Pancreas (tissue), 10 donors: Measurements from ENCODE around the gene RNF212. TPM values are rescaled to one million over a fixed set of nuclear protein-coding genes. Genes with fewer than 3 reads are reported as not detected.

Experiments
- ATAC-seq, 4 donors: fragments of 200-7000 bp; cut with Tn5 transposase; one replicate each; pipeline versions ENCODE4 v1.8.0 to v1.9.1; 2020; ENCODE audit warnings: mild to moderate bottlenecking in 4 of 4, moderate library complexity in 4 of 4
- DNase-seq, 6 donors: peaks; one replicate each; pipeline ENCODE4 v3.0.0-alpha.2; 2020
- FAIRE-seq: peaks from 2 replicates; lab custom pipeline; 2012; peaks lifted over from hg19 to GRCh38; lab: Jason Lieb, UNC
- H3K27ac ChIP-seq, 4 donors: fragments of 200-600 bp; sonication (generic); 1 replicate in 3 of 4; 2 replicates in 1 of 4; pipeline versions ENCODE4 v1.5.0 to v1.8.0; 2020
- H3K27me3 ChIP-seq, 4 donors: fragments of 200-600 bp; one replicate each; pipeline ENCODE4 v1.8.0; 2021
- H3K36me3 ChIP-seq, 3 donors: fragments of 200-600 bp; sonication (generic) in 1 of 3; one replicate each; pipeline versions ENCODE4 v1.5.0 to v1.8.0; 2020 to 2021
- H3K4me1 ChIP-seq, 3 donors: fragments of 200-600 bp; one replicate each; pipeline ENCODE4 v1.8.0; 2021
- H3K4me3 ChIP-seq, 4 donors: fragments of 200-600 bp; sonication (generic) in 2 of 4; one replicate each; pipeline versions ENCODE4 v1.5.0 to v1.8.0; 2020 to 2021
- H3K9me3 ChIP-seq, 4 donors: fragments of 200-600 bp; one replicate each; pipeline ENCODE4 v1.8.0; 2021
- CTCF ChIP-seq, 4 donors: fragments of 200-600 bp; sonication (generic) in 3 of 4; IDR thresholded peaks; one replicate each; pipeline versions ENCODE4 v1.5.0 to v1.8.0; 2021; ENCODE audit warnings: antibody characterized with exemption in 4 of 4
- WGBS, 2 donors: extraction: QIAGEN DNeasy Blood & Tissue Kit; methylation state at CpG; one replicate each; pipeline ENCODE4 v1.1.7; 2013; 5-methylcytosine and 5-hydroxymethylcytosine counted together
- intact Hi-C, 3 donors: fragments of 100-400 bp; cut with DNase I; formaldehyde crosslinking; loops; one replicate each; pipeline versions ENCODE4 v1.11.1 to v1.14.2; 2022
- polyA plus RNA-seq, 2 donors: library from polyadenylated mRNA; stranded (reverse); fragments of 200-250 nt; gene quantifications; one replicate each; pipeline ENCODE4 v1.2.3, GENCODE V29; 2013
- total RNA-seq, 6 donors: library from RNA; stranded (reverse); fragmentation: NEBNext Ultra II Directional in 4 of 6; extraction: Animal tissue kit (Norgen Biotek cat#: 25700) in 4 of 6; gene quantifications; one replicate each; pipeline versions ENCODE4 v1.2.1 to v1.2.4, GENCODE V29; 2021 to 2023
- donor health status: healthy with polysubstance abuse.
- donor health status: DM: no; HTN: no; CAD: no; lungs with moderate emphysema.
- donor health status: DM: no; HTN: no; CAD: no.
- donor health status: control.
- donor health status: control.
- donor health status: Bipolar disorder and iron deficiency.
- donor health status: DM: yes; HTN: yes; CAD: no.
- donor health status: DM: no; HTN: no; CAD: no.
- donor health status: DM: no; HTN: no; CAD: no.
- donor health status: DM: yes; HTN: yes; CAD: no.

The RNF212 gene
- total and polyA plus RNA-seq, 8 donors = 12.0 to 40.3 (median 19.2) TPM

DNA sequence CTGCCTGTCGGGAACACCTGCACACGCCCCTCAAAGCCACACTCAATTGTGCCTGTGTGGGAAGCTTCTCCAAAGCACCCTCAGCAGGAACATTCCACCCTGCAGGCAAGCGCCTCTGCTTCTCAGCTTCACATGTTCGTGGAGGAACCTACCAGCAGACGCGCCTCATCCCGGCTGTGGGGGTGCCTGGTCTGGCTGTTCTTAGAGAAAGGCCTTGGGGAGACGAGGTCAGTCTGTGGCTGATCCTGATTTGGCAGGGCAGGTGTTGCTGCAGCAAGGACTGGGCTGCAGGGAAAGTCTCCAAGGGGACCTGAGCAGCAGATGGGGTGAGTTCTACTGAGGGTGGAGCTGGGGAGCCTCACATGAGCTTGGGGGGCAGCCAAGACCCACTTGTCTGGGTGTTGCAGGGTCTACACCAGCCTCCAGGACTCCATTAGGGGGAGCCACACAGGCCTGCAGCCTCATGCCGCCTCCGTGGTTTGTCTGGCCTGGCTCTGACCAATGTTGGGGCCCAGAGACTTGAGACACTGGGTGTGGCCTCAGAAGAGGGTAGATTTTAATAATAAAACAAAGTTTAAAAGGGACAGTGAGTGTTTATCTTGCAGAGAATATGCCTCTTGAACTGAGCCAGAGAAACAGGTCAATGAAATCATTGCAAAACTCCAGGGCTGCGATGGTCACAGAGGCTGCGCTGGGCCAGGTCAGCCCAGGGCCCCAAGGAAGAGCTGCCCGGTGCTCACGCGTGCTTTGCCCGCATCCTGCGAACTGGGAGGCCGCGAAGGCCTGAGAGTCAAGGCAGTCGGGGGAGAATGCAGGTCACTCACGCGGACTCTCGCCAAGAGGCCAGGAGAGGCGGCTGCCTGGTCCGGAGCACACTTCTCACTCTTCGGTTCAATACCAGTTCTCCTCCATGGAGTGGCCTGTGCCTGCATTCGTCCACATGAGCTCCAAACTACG, 21.1 kb downstream of the RNF212 start:
- no peak for TF ChIP-seq CTCF (IDR thresholded peaks at IDR 0.05)
- Histone ChIP-seq H3K36me3 (no peaks in the 10 kb centered on the region), H3K27me3 (no peaks in the 10 kb centered on the region), H3K4me1 (no peaks in the 10 kb centered on the region), H3K9me3 (no peaks in the 10 kb centered on the region), H3K27ac (no peak overlapping the region), H3K4me3 (no peak overlapping the region)
- ATAC-seq (no peak), DNase-seq (no peak), FAIRE-seq (no peak)
- WGBS, 2 donors = 84 to 91% methylated on average over 28 of the region's 28 CpGs
- intact Hi-C loops = no loop called here

GRCh38 chr4:1091561-1091995, 21.8 kb downstream of the RNF212 start:
- Histone ChIP-seq H3K4me3 (no peak overlapping the region), H3K4me1 (no peaks in the 10 kb centered on the region), H3K27me3 (no peaks in the 10 kb centered on the region), H3K9me3 (no peaks in the 10 kb centered on the region), H3K36me3 (no peaks in the 10 kb centered on the region), H3K27ac (no peak overlapping the region)
- intact Hi-C loops = no loop called here
- TF ChIP-seq CTCF (IDR thresholded peaks at IDR 0.05) = no peak
- 92 to 96% methylated on average over 10 of the region's 10 CpGs for WGBS, 2 donors
- DNase-seq (no peak), ATAC-seq (peak in 1 of 4 donors; percentile 14), FAIRE-seq (no peak)

DNA sequence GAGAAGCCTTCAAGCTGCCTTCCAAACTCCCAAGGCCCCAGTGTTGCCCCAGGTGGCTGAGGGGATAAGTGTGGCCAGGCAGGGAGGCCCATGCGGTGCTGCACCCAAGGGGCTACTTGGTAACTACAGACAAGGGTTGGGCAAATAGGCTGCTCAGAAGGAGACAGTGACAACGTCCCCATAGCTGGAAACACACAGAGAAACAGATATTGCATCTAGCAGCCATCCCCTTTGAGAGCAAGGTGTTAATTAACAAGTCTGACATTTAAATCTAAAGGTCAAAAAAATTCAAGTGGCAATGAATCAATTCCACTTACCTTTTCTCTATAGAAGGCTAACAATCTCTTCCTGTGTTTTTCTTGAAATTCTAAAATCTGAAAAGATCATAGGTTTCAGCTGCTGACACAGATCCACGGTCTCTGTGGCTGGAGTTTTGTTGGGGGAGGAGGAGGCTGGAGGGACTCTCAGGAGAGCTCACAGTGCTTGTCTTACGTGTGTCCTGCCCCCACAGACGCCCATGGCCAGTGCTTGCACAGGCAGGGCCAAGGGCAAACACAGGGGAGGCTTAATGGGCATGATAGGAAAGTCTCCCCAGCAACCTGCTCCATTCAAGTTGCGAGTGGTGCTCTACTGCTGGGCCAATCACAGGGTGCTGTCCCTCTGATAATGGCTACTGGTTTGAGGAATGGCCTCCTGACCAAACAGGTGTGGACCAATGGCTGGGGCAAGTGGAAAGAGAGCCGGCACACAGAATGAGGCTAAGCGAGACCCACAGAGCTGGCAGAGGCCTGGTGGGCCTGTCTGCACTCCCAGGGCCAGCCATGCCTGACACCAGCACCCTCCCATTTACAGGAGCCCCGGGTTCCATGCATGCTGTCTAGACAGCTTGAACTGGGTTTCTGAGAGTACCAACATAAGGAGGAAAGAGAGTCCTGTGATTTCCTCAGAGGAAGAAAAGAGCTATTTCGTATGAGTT, 22.6 kb downstream of the RNF212 start:
- H3K4me1 ChIP-seq = no peaks in the 10 kb centered on the region
- no peaks in the 10 kb centered on the region for H3K36me3 ChIP-seq
- DNase-seq (no peak), ATAC-seq (peak in 2 of 4 donors; percentile 11 to 22), FAIRE-seq (no peak)
- WGBS, 2 donors = 89 to 90% methylated on average over 10 of the region's 10 CpGs
- H3K27me3 ChIP-seq = no peaks in the 10 kb centered on the region
- no peaks in the 10 kb centered on the region for H3K9me3 ChIP-seq
- H3K27ac ChIP-seq = no peak overlapping the region
- intact Hi-C loops = no loop called here
- no peak for TF ChIP-seq CTCF (IDR thresholded peaks at IDR 0.05)
- no peak overlapping the region for H3K4me3 ChIP-seq

DNA sequence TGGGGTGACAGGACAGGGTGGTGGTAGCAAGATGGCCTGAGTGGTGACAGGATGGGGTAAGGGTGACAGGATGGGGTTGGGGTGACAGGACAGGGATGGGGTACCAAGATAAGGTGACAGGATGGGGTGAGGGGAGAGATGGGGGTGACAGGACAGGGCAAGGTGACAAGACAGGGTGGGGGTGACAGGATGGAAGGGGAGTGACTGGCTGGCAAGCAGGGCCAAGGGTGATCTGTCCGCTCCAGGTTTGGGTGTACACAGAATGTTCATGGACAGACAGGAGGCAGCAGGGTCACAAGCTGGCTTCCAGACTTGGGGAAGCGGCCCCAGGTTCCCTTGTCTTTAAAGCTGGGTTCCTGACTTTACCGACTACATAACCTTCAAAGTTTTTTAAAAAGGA, 23.3 kb downstream of the RNF212 start:
- no peak overlapping the region for H3K4me3 ChIP-seq
- intact Hi-C loops = no loop called here
- DNase-seq (no peak), FAIRE-seq (no peak), ATAC-seq (no peak)
- 97 to 98% methylated on average over 3 of the region's 3 CpGs for WGBS, 2 donors
- H3K27me3 ChIP-seq = no peaks in the 10 kb centered on the region
- H3K9me3 ChIP-seq = no peaks in the 10 kb centered on the region
- H3K36me3 ChIP-seq = no peaks in the 10 kb centered on the region
- no peak overlapping the region for H3K27ac ChIP-seq
- TF ChIP-seq CTCF (IDR thresholded peaks at IDR 0.05) = no peak
- peaks cover 0 to 6% (median 0%) of the 10 kb centered on the region in 3 donors for H3K4me1 ChIP-seq
